ENCODE data around the gene RIMS4.

DNA sequence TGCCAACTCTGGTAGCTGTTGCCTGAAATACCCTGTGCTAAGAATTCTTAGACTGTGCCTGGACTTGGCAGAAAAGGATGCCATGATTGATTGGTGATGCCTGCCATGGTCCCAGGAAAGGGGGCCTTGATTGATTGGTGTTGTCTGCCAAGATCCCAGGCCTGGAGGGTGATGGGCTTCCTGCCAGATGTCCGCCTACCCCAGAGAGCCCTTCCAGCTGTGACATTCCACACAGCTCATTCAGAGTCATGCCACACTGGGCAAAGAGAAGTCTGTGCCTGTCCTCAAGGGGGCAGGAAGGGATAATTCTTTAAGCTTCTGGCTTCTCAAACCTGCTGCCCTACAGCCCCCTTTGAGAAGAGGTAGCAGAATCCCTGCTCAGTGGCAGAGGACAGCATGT is 24.6 kb downstream of the RIMS4 start:
- TF ChIP-seq, protein P1, sequence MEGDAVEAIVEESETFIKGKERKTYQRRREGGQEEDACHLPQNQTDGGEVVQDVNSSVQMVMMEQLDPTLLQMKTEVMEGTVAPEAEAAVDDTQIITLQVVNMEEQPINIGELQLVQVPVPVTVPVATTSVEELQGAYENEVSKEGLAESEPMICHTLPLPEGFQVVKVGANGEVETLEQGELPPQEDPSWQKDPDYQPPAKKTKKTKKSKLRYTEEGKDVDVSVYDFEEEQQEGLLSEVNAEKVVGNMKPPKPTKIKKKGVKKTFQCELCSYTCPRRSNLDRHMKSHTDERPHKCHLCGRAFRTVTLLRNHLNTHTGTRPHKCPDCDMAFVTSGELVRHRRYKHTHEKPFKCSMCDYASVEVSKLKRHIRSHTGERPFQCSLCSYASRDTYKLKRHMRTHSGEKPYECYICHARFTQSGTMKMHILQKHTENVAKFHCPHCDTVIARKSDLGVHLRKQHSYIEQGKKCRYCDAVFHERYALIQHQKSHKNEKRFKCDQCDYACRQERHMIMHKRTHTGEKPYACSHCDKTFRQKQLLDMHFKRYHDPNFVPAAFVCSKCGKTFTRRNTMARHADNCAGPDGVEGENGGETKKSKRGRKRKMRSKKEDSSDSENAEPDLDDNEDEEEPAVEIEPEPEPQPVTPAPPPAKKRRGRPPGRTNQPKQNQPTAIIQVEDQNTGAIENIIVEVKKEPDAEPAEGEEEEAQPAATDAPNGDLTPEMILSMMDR (IDR thresholded peaks at IDR 0.05) = no peak
- TF ChIP-seq EP300 (IDR thresholded peaks at IDR 0.05) = no peak
- no peak for TF ChIP-seq POLR2AphosphoS5 (IDR thresholded peaks at IDR 0.05)
- no peak for TF ChIP-seq POLR2A (IDR thresholded peaks at IDR 0.05)
